Measurements from ENCODE around the gene CYP4F2.
"Not testable (repeated sequence)": the region's sequence is repeated elsewhere in the genome, so short reads cannot be mapped to it uniquely, and the experiment has no call there.

The CYP4F2 gene

DNA sequence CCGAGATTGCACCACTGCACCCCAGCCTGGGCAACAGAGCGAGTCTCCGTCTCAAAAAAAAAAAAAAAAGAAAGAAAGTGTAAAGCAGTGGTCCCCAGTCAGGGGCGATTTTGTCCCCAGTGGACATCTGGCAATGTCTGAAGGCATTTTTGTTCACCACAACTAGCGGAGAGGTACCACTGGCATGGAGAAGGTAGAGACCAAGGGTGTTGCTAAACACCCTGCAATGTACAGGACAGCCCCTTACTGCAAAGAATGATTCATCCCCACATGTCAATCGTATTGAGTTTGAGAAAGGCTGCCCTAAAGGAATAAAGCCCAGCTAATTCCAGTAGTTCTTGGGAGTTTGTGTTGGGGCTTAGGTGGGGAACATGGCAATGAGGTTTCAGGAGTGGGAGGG lies 38.7 kb downstream of the CYP4F2 start:
- no peak for DNase-seq (ENCODE audit: low read depth in 1 of 2, low spot score in 1 of 2)

DNA sequence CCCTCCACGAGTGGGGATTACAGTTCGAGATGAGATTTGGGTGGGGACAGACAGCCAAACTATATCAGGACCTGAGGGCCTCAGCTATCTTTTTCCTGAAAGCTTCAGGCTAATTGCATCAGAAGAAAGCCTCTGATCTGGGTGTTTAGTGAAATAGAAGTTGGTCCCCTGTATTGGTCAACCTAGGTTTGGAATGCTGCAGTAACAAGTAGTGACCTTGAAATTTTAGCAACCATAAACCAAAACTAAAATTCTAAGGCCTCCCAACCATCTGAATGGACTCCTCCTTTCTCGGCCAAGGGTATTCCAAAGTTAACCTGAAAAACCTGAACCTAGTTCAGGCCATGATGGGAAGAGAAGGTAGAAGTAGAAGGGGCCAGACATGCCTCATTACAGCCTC lies 47.5 kb downstream of the CYP4F2 start:
- no peak for DNase-seq (ENCODE audit: low read depth in 1 of 2, low spot score in 1 of 2)

GRCh38 chr19:15846923-15847322 lies 51.0 kb downstream of the CYP4F2 start:
- no peak for DNase-seq (ENCODE audit: low read depth in 1 of 2, low spot score in 1 of 2)

GRCh38 chr19:15843894-15844222 lies 54.0 kb downstream of the CYP4F2 start:
- not testable (repeated sequence) for DNase-seq (ENCODE audit: low read depth in 1 of 2, low spot score in 1 of 2)

GRCh38 chr19:15843203-15843893 lies 54.5 kb downstream of the CYP4F2 start:
- no peak for DNase-seq (ENCODE audit: low read depth in 1 of 2, low spot score in 1 of 2)

DNA sequence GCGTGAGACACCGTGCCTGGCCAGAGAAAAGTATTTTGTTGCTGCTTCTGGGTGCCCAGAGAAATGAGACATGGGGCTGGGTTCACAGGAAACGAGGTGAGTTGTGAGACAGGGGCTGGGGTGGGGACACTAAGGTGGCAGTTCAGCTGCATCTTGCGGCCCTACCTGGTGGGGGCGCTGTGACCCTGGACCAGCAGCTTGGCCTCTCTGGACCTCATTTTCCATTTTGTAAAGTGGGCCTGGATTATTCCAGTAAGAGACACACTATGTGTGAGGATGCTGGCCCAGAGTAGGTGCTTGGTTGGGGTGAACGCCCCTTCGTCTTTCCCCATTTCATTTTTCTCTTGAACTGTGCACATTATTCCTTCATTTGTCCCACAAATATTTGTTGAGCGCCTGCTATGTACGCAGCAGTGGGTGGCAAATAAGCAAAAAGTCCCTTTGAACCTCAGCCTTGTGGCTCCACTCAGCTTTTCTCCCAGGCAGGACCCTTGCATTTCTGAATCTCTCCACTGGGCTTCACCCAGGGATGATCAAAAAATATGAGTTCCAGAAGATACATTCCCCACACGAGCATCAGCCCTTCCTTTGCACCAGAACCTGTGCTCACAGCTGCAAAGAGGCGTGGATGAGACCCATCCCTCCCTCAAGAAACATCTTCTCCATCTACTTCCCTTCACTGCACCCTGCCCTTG lies 55.9 kb downstream of the CYP4F2 start:
- DNase-seq (ENCODE audit: low read depth in 1 of 2, low spot score in 1 of 2): no peak

GRCh38 chr19:15840833-15841232 lies 57.0 kb downstream of the CYP4F2 start:
- no peak for DNase-seq (ENCODE audit: low read depth in 1 of 2, low spot score in 1 of 2)

- DNase-seq (ENCODE audit: low read depth in 1 of 2, low spot score in 1 of 2): not testable (repeated sequence)
These were observed 58.0 kb downstream of the CYP4F2 start for GRCh38 chr19:15839888-15840287.

GRCh38 chr19:15838351-15838750 lies 59.5 kb downstream of the CYP4F2 start:
- DNase-seq (ENCODE audit: low read depth in 1 of 2, low spot score in 1 of 2): no peak

DNA sequence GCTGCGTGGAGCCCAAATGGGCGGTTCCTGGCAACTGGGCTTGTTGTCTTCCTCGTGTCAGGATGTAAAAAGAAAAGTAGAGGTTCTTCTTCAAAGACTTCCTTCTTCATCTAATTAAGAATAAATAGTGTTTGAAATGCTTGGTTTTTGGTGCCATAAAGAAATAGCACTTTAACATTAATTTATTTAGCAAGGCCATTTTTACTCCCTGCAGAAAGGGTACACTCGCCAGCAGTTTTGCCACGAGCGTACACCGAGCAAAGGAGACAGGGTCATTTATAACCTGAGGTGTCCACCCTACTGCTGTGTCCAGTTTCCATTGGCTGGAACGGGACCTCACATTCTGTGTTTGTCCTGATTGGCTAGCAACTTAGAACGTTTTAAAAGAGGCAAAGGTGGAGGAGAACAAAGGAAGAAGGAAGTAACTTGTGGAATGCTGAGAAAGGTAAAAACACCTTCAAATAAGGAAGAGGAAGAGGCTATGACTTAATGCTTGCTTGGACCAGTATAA lies 60.6 kb downstream of the CYP4F2 start:
- no peak for DNase-seq (ENCODE audit: low read depth in 1 of 2, low spot score in 1 of 2)

DNA sequence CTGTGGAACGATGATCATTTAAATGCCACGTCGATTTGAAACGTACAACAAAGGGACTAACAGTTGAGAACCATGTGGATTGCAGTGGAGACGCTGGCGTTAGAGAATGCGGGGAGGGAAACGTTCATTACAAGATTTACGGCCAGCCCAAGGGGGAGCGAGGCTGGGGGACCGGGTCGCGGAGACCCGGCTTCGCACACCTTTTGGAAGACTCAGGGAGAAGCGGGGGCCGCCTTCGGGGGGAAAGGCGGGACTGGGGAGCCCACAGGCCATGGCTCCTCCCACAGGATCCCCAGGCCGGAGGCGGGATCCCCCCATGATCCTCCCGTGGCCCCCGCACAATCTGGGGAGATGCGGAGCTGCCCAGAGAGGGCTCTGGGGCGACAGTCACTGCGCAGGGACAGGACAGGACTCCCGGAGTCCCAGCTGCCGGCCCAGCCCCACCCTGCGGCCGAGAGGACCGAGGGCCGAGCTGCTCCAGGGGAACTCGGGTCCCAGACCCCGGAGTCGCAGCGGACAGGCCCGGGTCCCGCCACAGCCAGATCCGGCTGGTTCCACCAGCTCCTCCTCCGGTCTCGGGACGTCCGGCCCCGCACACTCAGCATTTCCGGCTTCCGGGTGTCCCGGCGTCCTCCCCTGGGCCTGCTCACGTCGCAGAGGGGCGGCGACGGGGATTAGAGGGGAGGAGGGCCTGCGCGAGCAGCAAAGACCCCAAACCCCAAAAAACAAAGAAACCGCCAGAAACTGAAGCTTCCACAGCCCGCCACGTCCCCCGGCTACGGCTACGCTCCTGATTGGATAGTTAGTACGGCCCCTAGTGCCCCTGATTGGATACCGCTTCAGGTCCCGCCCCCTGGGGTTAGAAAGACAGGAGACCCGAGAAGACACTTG lies 61.3 kb downstream of the CYP4F2 start:
- peak; percentile 87 to 90 for DNase-seq (ENCODE audit: low read depth in 1 of 2, low spot score in 1 of 2)

GRCh38 chr19:15835565-15836329 lies 62.1 kb downstream of the CYP4F2 start:
- peak in 1 of 2 donors; percentile 32 for DNase-seq (ENCODE audit: low read depth in 1 of 2, low spot score in 1 of 2)

DNA sequence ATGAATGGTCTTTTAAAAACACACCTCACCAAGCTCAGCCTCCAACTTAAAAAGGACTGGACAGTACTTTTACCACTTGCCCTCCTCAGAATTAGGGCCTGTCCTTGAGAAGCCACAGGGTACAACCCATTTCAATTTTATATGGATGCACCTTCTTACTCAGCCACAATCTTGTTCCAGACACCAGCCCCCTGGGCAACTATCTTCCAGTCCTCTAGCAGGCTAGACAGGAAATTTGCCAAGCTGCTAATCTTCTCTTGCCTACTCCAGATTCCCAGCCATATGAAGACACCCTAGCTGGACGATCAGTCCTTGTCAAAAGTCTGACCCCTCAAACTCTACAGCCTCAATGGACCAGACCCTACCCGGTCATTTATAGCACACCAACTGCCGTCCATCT lies 63.6 kb downstream of the CYP4F2 start:
- DNase-seq (ENCODE audit: low read depth in 1 of 2, low spot score in 1 of 2): not testable (repeated sequence)

DNA sequence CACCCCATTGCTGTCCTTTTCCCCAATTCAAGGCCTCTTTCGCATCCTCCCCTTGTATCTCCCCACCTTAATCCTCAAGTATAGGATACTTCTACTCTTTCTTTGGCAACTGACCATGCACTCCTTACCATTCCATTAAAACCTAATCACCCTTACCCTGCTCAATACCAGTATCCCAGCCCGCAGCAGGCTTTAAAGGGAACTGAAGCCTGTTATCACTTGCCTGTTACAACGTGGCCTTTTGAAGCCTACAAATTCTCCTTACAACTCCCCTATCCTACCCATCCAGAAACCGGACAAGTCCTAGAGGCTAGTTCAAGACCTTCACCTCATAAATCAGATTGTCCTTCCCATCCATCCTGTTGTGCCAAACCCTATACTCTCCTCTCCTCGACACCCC lies 66.2 kb downstream of the CYP4F2 start:
- no peak for DNase-seq (ENCODE audit: low read depth in 1 of 2, low spot score in 1 of 2)

GRCh38 chr19:15829786-15830185 lies 68.1 kb downstream of the CYP4F2 start:
- no peak for DNase-seq (ENCODE audit: low read depth in 1 of 2, low spot score in 1 of 2)

DNA sequence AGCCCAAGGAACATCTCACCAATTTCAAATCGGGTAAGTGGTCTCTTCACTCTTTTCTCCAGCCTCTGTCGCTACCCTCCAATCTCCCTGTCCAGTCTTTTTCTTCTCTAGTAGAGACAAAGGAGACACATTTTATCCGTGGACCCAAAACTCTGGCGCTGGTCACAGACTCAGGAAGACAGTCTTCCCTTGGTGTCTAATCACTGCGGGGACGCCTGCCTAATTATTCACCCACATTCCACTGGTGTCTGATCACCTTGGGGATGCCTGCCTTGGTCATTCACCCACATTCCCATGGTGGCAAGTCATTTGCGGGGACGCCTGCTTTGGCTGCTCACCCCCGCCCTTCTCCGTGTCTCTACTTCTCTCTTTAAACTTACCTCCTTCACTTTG lies 68.6 kb downstream of the CYP4F2 start:
- DNase-seq (ENCODE audit: low read depth in 1 of 2, low spot score in 1 of 2): no peak

DNA sequence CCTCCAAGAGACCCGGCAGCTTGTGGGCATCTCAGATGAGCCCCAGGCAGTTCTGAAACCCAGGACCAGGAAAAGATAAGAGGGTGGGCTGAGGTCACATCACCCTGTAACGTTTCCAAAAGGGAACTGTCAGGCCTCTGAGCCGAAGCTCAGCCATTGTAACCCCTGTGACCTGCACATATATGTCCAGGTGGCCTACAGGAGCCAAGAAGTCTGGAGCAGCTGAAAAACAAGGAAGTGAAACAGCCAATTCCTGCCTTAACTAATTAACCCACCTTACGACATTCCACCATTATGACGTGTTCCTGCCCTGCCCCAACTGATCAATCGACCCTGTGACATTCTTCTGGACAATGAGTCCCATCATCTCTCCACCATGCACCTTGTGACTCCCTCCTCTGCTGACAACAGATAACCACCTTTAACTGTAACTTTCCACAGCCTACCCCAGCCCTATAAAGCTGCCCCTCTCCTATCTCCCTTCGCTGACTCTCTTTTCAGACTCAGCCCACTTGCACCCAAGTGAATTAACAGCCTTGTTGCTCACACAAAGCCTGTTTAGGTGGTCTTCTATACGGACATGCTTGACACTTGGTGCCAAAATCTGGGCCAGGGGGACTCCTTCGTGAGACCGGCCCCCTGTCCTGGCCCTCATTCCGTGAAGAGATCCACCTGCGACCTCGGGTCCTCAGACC lies 69.1 kb downstream of the CYP4F2 start:
- not testable (repeated sequence) for DNase-seq (ENCODE audit: low read depth in 1 of 2, low spot score in 1 of 2)

DNA sequence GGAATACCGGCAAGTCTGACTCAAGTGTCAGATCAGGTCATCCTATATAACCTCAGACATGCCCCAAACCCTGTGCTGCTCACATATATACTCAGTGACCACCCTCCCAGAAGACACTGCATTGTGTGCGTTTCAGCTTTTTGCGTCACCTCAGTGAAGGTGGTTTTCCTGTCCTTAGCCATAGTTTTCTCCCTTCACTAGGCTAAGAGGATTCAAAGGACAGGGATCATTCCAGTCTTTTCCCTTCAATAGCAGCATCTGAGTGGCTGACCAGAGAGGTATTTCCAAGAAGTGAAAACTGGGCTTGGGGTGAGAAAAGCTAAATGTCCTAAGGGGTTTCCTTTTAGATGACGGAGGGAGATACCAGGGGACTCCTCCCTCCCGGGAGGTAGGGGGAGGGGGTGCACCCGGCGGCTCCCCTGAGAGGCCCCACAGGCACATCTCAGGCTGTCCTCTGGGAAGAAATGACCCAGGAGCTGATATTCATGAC lies 69.7 kb downstream of the CYP4F2 start:
- no peak for DNase-seq (ENCODE audit: low read depth in 1 of 2, low spot score in 1 of 2)
